GM12875 (cell line): ENCODE measurements around the gene PTBP1.

Source experiments
- H3K4me3 ChIP-seq: one replicate; pipeline ENCODE4 v1.5.1; 2011; ENCODE audit warnings: low read depth, low read length, control low read depth
- CTCF ChIP-seq: IDR thresholded peaks from 2 replicates; pipeline ENCODE4 v1.5.1; 2011; ENCODE audit warnings: low read depth, mild to moderate bottlenecking, control low read depth, inconsistent platforms, low read length, moderate library complexity, borderline replicate concordance; ENCODE audit not compliant: insufficient read depth

Gene PTBP1

GRCh38 chr19:797528-798414, 519 bp downstream of the PTBP1 start:
- TF ChIP-seq CTCF, result no peak

GRCh38 chr19:798415-799075, 1.3 kb downstream of the PTBP1 start:
- H3K4me3 ChIP-seq, result peak overlapping the region; percentile 92
- no peak for TF ChIP-seq CTCF

More at GRCh38 chr19:797528-798414, 519 bp downstream of the PTBP1 start:
- peak overlapping the region; percentile 92 for H3K4me3 ChIP-seq

GRCh38 chr19:799076-799881, 2.0 kb downstream of the PTBP1 start:
- TF ChIP-seq CTCF, result 0 out of 2 replicates have a peak, but pooled peaks have one; percentile 8

GRCh38 chr19:800360-801029, 3.2 kb downstream of the PTBP1 start:
- no peak overlapping the region for H3K4me3 ChIP-seq

More at GRCh38 chr19:799076-799881, 2.0 kb downstream of the PTBP1 start:
- peak overlapping the region; percentile 92 for H3K4me3 ChIP-seq

GRCh38 chr19:801030-801860, 4.0 kb downstream of the PTBP1 start:
- no peak for TF ChIP-seq CTCF
- H3K4me3 ChIP-seq, result no peak overlapping the region

More at GRCh38 chr19:800360-801029, 3.2 kb downstream of the PTBP1 start:
- no peak for TF ChIP-seq CTCF

GRCh38 chr19:801861-802497, 4.7 kb downstream of the PTBP1 start:
- no peak overlapping the region for H3K4me3 ChIP-seq
- TF ChIP-seq CTCF, result no peak
